H1 (cell line): ENCODE data around the gene MYPN. TPM values are rescaled to one million over a fixed set of nuclear protein-coding genes. Genes with fewer than 3 reads are reported as not detected.

Source experiments
- CTCF ChIA-PET: fragments of 300-600 bp; sonication (Branson Sonifier 250); formaldehyde crosslinking; loops from one replicate; lab custom pipeline; 2021; ENCODE audit not compliant: partially characterized antibody; lab: Charles Lee
- POLR2A ChIA-PET: fragments of 300-600 bp; sonication (Branson Sonifier 250); formaldehyde crosslinking; loops from one replicate; lab custom pipeline; 2021; ENCODE audit warnings: inconsistent platforms; ENCODE audit not compliant: partially characterized antibody; lab: Charles Lee
- DNase-seq, 2 experiments: peaks; one replicate each; pipeline versions ENCODE4 v3.0.0 to v3.0.0-alpha.2; 2010 to 2022; ENCODE audit warnings: low spot score in 2 of 2, low read depth in 1 of 2, mixed read lengths in 1 of 2
- FAIRE-seq: peaks from 2 replicates; lab custom pipeline; 2011; peaks lifted over from hg19 to GRCh38; lab: Jason Lieb, UNC
- H2AFZ ChIP-seq: 2 replicates; pipeline ENCODE4 v1.8.1; 2012; ENCODE audit warnings: low read length, inconsistent platforms
- H2AK5ac ChIP-seq: 2 replicates; pipeline ENCODE4 v1.6.1; 2013; ENCODE audit warnings: low read depth, low read length
- H2BK120ac ChIP-seq: replicated peaks from 2 replicates; pipeline ENCODE3; 2013; ENCODE audit warnings: low read depth, low read length, inconsistent platforms
- H2BK12ac ChIP-seq: 2 replicates; pipeline ENCODE4 v1.6.1; 2013; ENCODE audit warnings: low read depth, low read length
- H2BK15ac ChIP-seq: 2 replicates; pipeline ENCODE4 v1.6.1; 2013; ENCODE audit warnings: low read length
- H2BK20ac ChIP-seq: 2 replicates; pipeline ENCODE4 v1.6.1; 2013; ENCODE audit warnings: low read length
- H2BK5ac ChIP-seq: 2 replicates; pipeline ENCODE4 v1.6.1; 2013; ENCODE audit warnings: low read depth, low read length
- H3K14ac ChIP-seq: 2 replicates; pipeline ENCODE4 v1.6.1; 2013; ENCODE audit warnings: inconsistent platforms; ENCODE audit not compliant: insufficient read length
- H3K18ac ChIP-seq: 2 replicates; pipeline ENCODE4 v1.6.1; 2013; ENCODE audit warnings: low read length; ENCODE audit errors: extremely low read depth
- H3K23ac ChIP-seq: 2 replicates; pipeline ENCODE4 v1.6.1; 2013; ENCODE audit warnings: inconsistent platforms; ENCODE audit not compliant: insufficient read length
- H3K23me2 ChIP-seq: 2 replicates; pipeline ENCODE4 v1.6.1; 2013; ENCODE audit warnings: low read depth, low read length
- H3K27ac ChIP-seq: 2 replicates; pipeline ENCODE4 v1.6.1; 2011; ENCODE audit warnings: low read depth, low read length, inconsistent platforms
- H3K27me3 ChIP-seq, 4 experiments: replicated peaks in 1 of 4; 1 replicate in 1 of 4; 2 replicates in 3 of 4; pipeline versions ENCODE4 v1.6.1 to v1.8.1; 2011 to 2013; ENCODE audit warnings: low read length in 3 of 4, mild to moderate bottlenecking in 3 of 4, inconsistent platforms in 2 of 4, mixed read lengths in 2 of 4, moderate library complexity in 1 of 4; ENCODE audit not compliant: control insufficient read depth in 3 of 4, insufficient read depth in 3 of 4; ENCODE audit errors: extremely low read depth in 1 of 4
- H3K36me3 ChIP-seq, 4 experiments: 2 replicates each; pipeline versions ENCODE4 v1.6.1 to v1.8.1; 2011 to 2013; ENCODE audit warnings: mild to moderate bottlenecking in 4 of 4, low read length in 3 of 4, moderate library complexity in 2 of 4, control low read depth in 1 of 4, inconsistent platforms in 1 of 4; ENCODE audit not compliant: insufficient read depth in 4 of 4, control insufficient read depth in 2 of 4
- H3K4ac ChIP-seq: replicated peaks from 2 replicates; pipeline ENCODE3; 2013; ENCODE audit warnings: low read length, low read depth, mixed read lengths, inconsistent platforms; ENCODE audit not compliant: insufficient read length
- H3K4me1 ChIP-seq, 4 experiments: replicated peaks in 1 of 4; 1 replicate in 1 of 4; 2 replicates in 3 of 4; pipeline versions ENCODE4 v1.6.1 to v1.8.1; 2011 to 2013; ENCODE audit warnings: low read length in 3 of 4, inconsistent platforms in 2 of 4, mixed read lengths in 1 of 4; ENCODE audit not compliant: insufficient read depth in 4 of 4, control insufficient read depth in 3 of 4
- H3K4me2 ChIP-seq, 2 experiments: 2 replicates each; pipeline versions ENCODE4 v1.6.1 to v1.8.1; 2011 to 2013; ENCODE audit warnings: low read depth in 2 of 2, low read length in 2 of 2, control low read depth in 1 of 2, inconsistent platforms in 1 of 2, mild to moderate bottlenecking in 1 of 2; ENCODE audit not compliant: insufficient read depth in 1 of 2
- H3K4me3 ChIP-seq, 4 experiments: fragments of 200-600, 300-600 bp in 1 of 4; sonication (generic), shearing (Covaris generic), sonication (Bioruptor Twin) in 1 of 4; 2 replicates each; pipeline versions ENCODE4 v1.5.1 to v1.8.1; 2011 to 2016; ENCODE audit warnings: low read length in 4 of 4, low read depth in 3 of 4, control low read depth in 2 of 4, inconsistent platforms in 2 of 4, mild to moderate bottlenecking in 2 of 4, mixed read lengths in 1 of 4, moderate library complexity in 1 of 4; ENCODE audit not compliant: insufficient read depth in 2 of 4; ENCODE audit errors: extremely low read depth in 1 of 4
- H3K56ac ChIP-seq: replicated peaks from 2 replicates; pipeline ENCODE3; 2013; ENCODE audit warnings: low read depth, mild to moderate bottlenecking, mixed read lengths, low read length, inconsistent platforms; ENCODE audit not compliant: insufficient read length
- H3K79me1 ChIP-seq: 2 replicates; pipeline ENCODE4 v1.6.1; 2013; ENCODE audit warnings: low read depth, low read length, control low read depth
- H3K79me2 ChIP-seq, 2 experiments: 2 replicates each; pipeline versions ENCODE4 v1.6.1 to v1.8.1; 2012 to 2013; ENCODE audit warnings: low read length in 2 of 2, mild to moderate bottlenecking in 2 of 2, inconsistent platforms in 1 of 2; ENCODE audit not compliant: insufficient read depth in 2 of 2, control insufficient read depth in 1 of 2
- H3K9ac ChIP-seq, 4 experiments: replicated peaks in 1 of 4; 1 replicate in 1 of 4; 2 replicates in 3 of 4; pipeline versions ENCODE4 v1.6.1 to v1.8.1; 2011 to 2013; ENCODE audit warnings: low read depth in 3 of 4, low read length in 3 of 4, control low read depth in 2 of 4, mild to moderate bottlenecking in 2 of 4, moderate library complexity in 2 of 4, inconsistent platforms in 1 of 4; ENCODE audit errors: extremely low read depth in 1 of 4
- H3K9me3 ChIP-seq, 2 experiments: 2 replicates each; pipeline versions ENCODE4 v1.6.1 to v1.8.1; 2012 to 2013; ENCODE audit warnings: mild to moderate bottlenecking in 2 of 2, moderate library complexity in 2 of 2, control low read depth in 1 of 2, inconsistent platforms in 1 of 2, low read depth in 1 of 2, low read length in 1 of 2, mixed read lengths in 1 of 2; ENCODE audit not compliant: insufficient read depth in 2 of 2
- H4K20me1 ChIP-seq, 2 experiments: replicated peaks in 1 of 2; 2 replicates each; pipeline versions ENCODE3 to v1.8.1; 2011 to 2013; ENCODE audit warnings: inconsistent platforms in 2 of 2, low read length in 2 of 2, mild to moderate bottlenecking in 1 of 2; ENCODE audit not compliant: insufficient read depth in 2 of 2, control insufficient read depth in 1 of 2
- H4K5ac ChIP-seq: 2 replicates; pipeline ENCODE4 v1.6.1; 2013; ENCODE audit warnings: low read length, low read depth, mixed read lengths, inconsistent platforms; ENCODE audit not compliant: insufficient read length
- H4K8ac ChIP-seq: 2 replicates; pipeline ENCODE4 v1.8.0; 2013; ENCODE audit warnings: mild to moderate bottlenecking, moderate library complexity, low read length, inconsistent platforms; ENCODE audit not compliant: insufficient read depth; ENCODE audit errors: extremely low read depth
- H4K91ac ChIP-seq: replicated peaks from 2 replicates; pipeline ENCODE3; 2013; ENCODE audit warnings: low read length, mixed read lengths, inconsistent platforms; ENCODE audit not compliant: insufficient read length
- CBX5 ChIP-seq: fragments of 300-800, 300-1000 bp; sonication (generic); IDR thresholded peaks from 2 replicates; pipeline ENCODE4 v1.7.1; 2016; ENCODE audit warnings: antibody characterized with exemption, low read length, low read depth
- EGR1 ChIP-seq: IDR thresholded peaks from 2 replicates; pipeline ENCODE4 v1.6.1; 2011; ENCODE audit warnings: low read depth, low read length, borderline replicate concordance
- JUN ChIP-seq: IDR thresholded peaks from 2 replicates; pipeline ENCODE4 v1.6.1; 2011; ENCODE audit warnings: low read depth, mild to moderate bottlenecking, improper control_type of control experiment, low read length
- KDM5A ChIP-seq: fragments of 200-600 bp; IDR thresholded peaks from 2 replicates; pipeline ENCODE4 v1.7.1; 2012; ENCODE audit warnings: mild to moderate bottlenecking, low read length, inconsistent platforms, mixed read lengths
- NANOG ChIP-seq: IDR thresholded peaks from 2 replicates; pipeline ENCODE4 v1.6.1; 2011; ENCODE audit warnings: low read length, low read depth, mild to moderate bottlenecking, inconsistent platforms; ENCODE audit not compliant: insufficient read depth, poor library complexity, severe bottlenecking
- RBBP5 ChIP-seq: IDR thresholded peaks from 2 replicates; pipeline ENCODE4 v1.7.1; 2012; ENCODE audit warnings: low read depth, mild to moderate bottlenecking, inconsistent platforms, low read length, moderate library complexity, borderline replicate concordance
- SP2 ChIP-seq: IDR thresholded peaks from 2 replicates; pipeline ENCODE4 v1.6.1; 2012; ENCODE audit warnings: mild to moderate bottlenecking, low read length, inconsistent platforms
- SRF ChIP-seq: IDR thresholded peaks from 2 replicates; pipeline ENCODE4 v1.6.1; 2011; ENCODE audit warnings: mild to moderate bottlenecking, low read depth, low read length, moderate library complexity
- WGBS, 2 experiments: shearing (Covaris generic) in 1 of 2; methylation state at CpG; one replicate each; pipeline versions ENCODE4 v1.1.6 to v1.1.7; 2013 to 2015; ENCODE audit warnings: low lambda C conversion rate in 2 of 2, mixed read lengths in 2 of 2, inconsistent platforms in 1 of 2, low coverage in 1 of 2, missing lambda C conversion rate in 1 of 2; ENCODE audit not compliant: insufficient replicate concordance in 2 of 2, insufficient coverage in 1 of 2, insufficient read length in 1 of 2; ENCODE audit errors: extremely low coverage in 1 of 2, missing lambda C conversion rate in 1 of 2; 5-methylcytosine and 5-hydroxymethylcytosine counted together
- polyA plus RNA-seq, 7 experiments: library from polyadenylated mRNA; depleted of rRNA in 3 of 7; stranded (reverse) in 5 of 7; unstranded in 2 of 7; fragments of >200 nt in 5 of 7; fragments of 200-250 nt in 2 of 7; gene quantifications; 1 replicate in 5 of 7; 2 replicates in 1 of 7; 4 replicates in 1 of 7; pipeline versions ENCODE4 v1.2.1 to v1.2.3, GENCODE V29; 2011 to 2013; ENCODE audit warnings: missing spikeins in 2 of 7, mixed read lengths in 2 of 7
- total RNA-seq: library from RNA; stranded (reverse); fragmentation: NEBNext Ultra II Directional; extraction: Animal tissue kit (Norgen Biotek cat#: 25700); gene quantifications from 2 replicates; pipeline ENCODE4 v1.2.1, GENCODE V29; 2021
- TF ChIP-seq, protein P1 (sequence below): IDR thresholded peaks from 2 replicates; pipeline ENCODE4 v1.6.1; 2012; ENCODE audit warnings: low read length, inconsistent platforms

The MYPN gene
- total and polyA plus RNA-seq, 2 of the 8 experiments (the other 6 are each of a cell fraction or from before 2014, with no cell fraction given), result not detected

DNA sequence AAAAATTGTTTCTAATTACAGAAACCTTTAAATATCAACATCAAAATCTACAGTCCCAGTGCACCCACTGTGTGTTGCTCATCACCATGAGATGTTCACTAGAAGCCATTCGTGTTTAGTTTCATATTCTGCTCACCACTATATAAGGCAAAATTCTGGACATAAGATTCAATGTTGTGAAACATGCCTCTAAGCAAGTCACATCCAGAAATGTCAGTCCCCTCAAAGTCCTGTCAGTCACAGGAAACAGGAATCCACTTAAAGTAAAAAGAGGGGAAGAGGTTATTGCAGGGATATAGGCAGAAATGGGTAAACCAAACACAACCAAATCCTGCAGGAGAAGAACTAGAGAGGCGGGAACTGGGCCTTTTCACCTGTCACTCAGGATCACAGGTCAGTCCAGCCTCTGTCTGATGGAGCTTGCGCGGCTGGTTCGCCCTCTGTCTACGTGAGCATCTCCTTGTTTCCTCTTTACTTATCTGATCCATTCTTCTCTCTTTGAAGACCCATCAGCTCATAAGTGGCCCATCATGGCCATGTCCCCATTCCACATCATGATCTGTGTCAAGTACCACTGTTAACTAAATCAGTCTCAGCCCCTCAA lies 58.4 kb downstream of the MYPN start:
- no peaks in the 10 kb centered on the region for H3K23me2 ChIP-seq
- DNase-seq, result no peak
- no peak overlapping the region for H3K4me3 ChIP-seq
- ChIA-PET CTCF (interaction anchor here (0.7 kb wide), 1 partner anchor 10 kb away, joined by 3 read pairs; no protein-coding TSS in a partner anchor), POLR2A (no interaction called here)
- no peaks in the 10 kb centered on the region for H3K4me1 ChIP-seq
- H4K8ac ChIP-seq, result no peak overlapping the region
- H2BK120ac ChIP-seq, result no peak overlapping the region
- H3K4me2 ChIP-seq, result no peak overlapping the region
- no peak overlapping the region for H3K4ac ChIP-seq
- no peaks in the 10 kb centered on the region for H3K9me3 ChIP-seq
- no peak overlapping the region for H3K56ac ChIP-seq
- no peak overlapping the region for H2BK20ac ChIP-seq
- no peak overlapping the region for H2BK5ac ChIP-seq
- no peak overlapping the region for H3K14ac ChIP-seq
- no peak overlapping the region for H3K18ac ChIP-seq
- no peak overlapping the region for H4K5ac ChIP-seq
- no peak overlapping the region for H2AK5ac ChIP-seq
- no peak for FAIRE-seq
- no peak overlapping the region for H2BK15ac ChIP-seq
- no peaks in the 10 kb centered on the region for H3K79me1 ChIP-seq
- no peak overlapping the region for H3K9ac ChIP-seq
- no peak overlapping the region for H4K91ac ChIP-seq
- H3K27ac ChIP-seq, result no peak overlapping the region
- H3K23ac ChIP-seq, result no peak overlapping the region
- H2BK12ac ChIP-seq, result no peak overlapping the region
- H4K20me1 ChIP-seq, result no peaks in the 10 kb centered on the region
- no peaks in the 10 kb centered on the region for H3K36me3 ChIP-seq
- H3K79me2 ChIP-seq, result no peaks in the 10 kb centered on the region
- H2AFZ ChIP-seq, result no peak overlapping the region; the same call in 1 of the 2 replicates
- 89% methylated on average over 6 of the region's 6 CpGs; no CpG with 5 or more reads in 1 of the 2 experiments for WGBS, 2 experiments
- H3K27me3 ChIP-seq, result no peaks in the 10 kb centered on the region
- TF ChIP-seq CBX5 (no peak), KDM5A (no peak), NANOG (no peak), SRF (no peak), RBBP5 (no peak), JUN (no peak), EGR1 (no peak), SP2 (no peak)
- TF ChIP-seq, protein P1, sequence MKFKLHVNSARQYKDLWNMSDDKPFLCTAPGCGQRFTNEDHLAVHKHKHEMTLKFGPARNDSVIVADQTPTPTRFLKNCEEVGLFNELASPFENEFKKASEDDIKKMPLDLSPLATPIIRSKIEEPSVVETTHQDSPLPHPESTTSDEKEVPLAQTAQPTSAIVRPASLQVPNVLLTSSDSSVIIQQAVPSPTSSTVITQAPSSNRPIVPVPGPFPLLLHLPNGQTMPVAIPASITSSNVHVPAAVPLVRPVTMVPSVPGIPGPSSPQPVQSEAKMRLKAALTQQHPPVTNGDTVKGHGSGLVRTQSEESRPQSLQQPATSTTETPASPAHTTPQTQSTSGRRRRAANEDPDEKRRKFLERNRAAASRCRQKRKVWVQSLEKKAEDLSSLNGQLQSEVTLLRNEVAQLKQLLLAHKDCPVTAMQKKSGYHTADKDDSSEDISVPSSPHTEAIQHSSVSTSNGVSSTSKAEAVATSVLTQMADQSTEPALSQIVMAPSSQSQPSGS, result no peak
